Cortex of kidney (tissue), 1 donor: ENCODE measurements around the gene HSPA1L.
A peak's percentile ranks its signal among the peaks of the same experiment; 100 is the strongest.
"Not testable (repeated sequence)": the region's sequence is repeated elsewhere in the genome, so short reads cannot be mapped to it uniquely, and the experiment has no call there.

Experiments used
- DNase-seq: peaks from one replicate; lab custom pipeline; 2025; lab: John Stamatoyannopoulos, UW

The HSPA1L gene

GRCh38 chr6:31813465-31813849, 1.6 kb downstream of the HSPA1L start:
- DNase-seq = no peak

- DNase-seq = no peak
Measured at GRCh38 chr6:31811645-31812044, 3.4 kb downstream of the HSPA1L start.

GRCh38 chr6:31808599-31808998, 6.5 kb downstream of the HSPA1L start:
- DNase-seq = not testable (repeated sequence)

- DNase-seq = peak; percentile 81
Measured at GRCh38 chr6:31806470-31807272, 8.4 kb downstream of the HSPA1L start, which contains the start of gene LSM2. Gene LSM2 (minus strand): TSS chr6:31806966. CDS start chr6:31806757, 209 bp downstream.

GRCh38 chr6:31805939-31806469, 9.1 kb downstream of the HSPA1L start:
- DNase-seq = no peak

GRCh38 chr6:31801031-31801927, 13.8 kb downstream of the HSPA1L start:
- DNase-seq = not testable (repeated sequence)

GRCh38 chr6:31799781-31800180, 15.3 kb downstream of the HSPA1L start:
- DNase-seq = no peak

GRCh38 chr6:31797588-31797987, 17.5 kb downstream of the HSPA1L start:
- no peak for DNase-seq

GRCh38 chr6:31796993-31797385, 18.1 kb downstream of the HSPA1L start:
- DNase-seq = no peak

- no peak for DNase-seq
Measured at GRCh38 chr6:31795616-31796298, 19.3 kb downstream of the HSPA1L start, which contains the start of gene VARS1. Gene VARS1 (minus strand): TSS chr6:31795752. CDS start chr6:31795217, 535 bp downstream.

- no peak for DNase-seq
Measured at GRCh38 chr6:31794866-31795615, 20.0 kb downstream of the HSPA1L start.

GRCh38 chr6:31794294-31794865, 20.7 kb downstream of the HSPA1L start:
- DNase-seq = no peak

GRCh38 chr6:31793927-31794245, 21.2 kb downstream of the HSPA1L start:
- DNase-seq = not testable (repeated sequence)

GRCh38 chr6:31792761-31793171, 22.3 kb downstream of the HSPA1L start:
- DNase-seq = no peak

- DNase-seq = no peak
Measured at GRCh38 chr6:31792090-31792374, 23.1 kb downstream of the HSPA1L start.

- no peak for DNase-seq
Measured at GRCh38 chr6:31791324-31792089, 23.6 kb downstream of the HSPA1L start.

- DNase-seq = no peak
Measured at GRCh38 chr6:31785475-31785874, 29.6 kb downstream of the HSPA1L start.

GRCh38 chr6:31784098-31784925, 30.8 kb downstream of the HSPA1L start:
- no peak for DNase-seq

GRCh38 chr6:31782126-31782855, 32.8 kb downstream of the HSPA1L start:
- DNase-seq = no peak
